Renal pelvis (tissue), 4 donors: ENCODE results near the gene PDE4DIP. TPM values are rescaled to one million over a fixed set of nuclear protein-coding genes. Genes with fewer than 3 reads are reported as not detected.
"Not testable (repeated sequence)": the region's sequence is repeated elsewhere in the genome, so short reads cannot be mapped to it uniquely, and the experiment has no call there.

Experiments
- DNase-seq: peaks from one replicate; pipeline ENCODE4 v3.0.0-alpha.2; 2013
- polyA plus RNA-seq, 3 donors: library from polyadenylated mRNA; unstranded; fragments of 120-200 nt; gene quantifications; one replicate each; pipeline ENCODE4 v1.2.1, GENCODE V29; 2013; ENCODE audit not compliant: insufficient read length in 3 of 3

Gene PDE4DIP
- polyA plus RNA-seq, 3 donors = 107 to 125 (median 122) TPM

DNA sequence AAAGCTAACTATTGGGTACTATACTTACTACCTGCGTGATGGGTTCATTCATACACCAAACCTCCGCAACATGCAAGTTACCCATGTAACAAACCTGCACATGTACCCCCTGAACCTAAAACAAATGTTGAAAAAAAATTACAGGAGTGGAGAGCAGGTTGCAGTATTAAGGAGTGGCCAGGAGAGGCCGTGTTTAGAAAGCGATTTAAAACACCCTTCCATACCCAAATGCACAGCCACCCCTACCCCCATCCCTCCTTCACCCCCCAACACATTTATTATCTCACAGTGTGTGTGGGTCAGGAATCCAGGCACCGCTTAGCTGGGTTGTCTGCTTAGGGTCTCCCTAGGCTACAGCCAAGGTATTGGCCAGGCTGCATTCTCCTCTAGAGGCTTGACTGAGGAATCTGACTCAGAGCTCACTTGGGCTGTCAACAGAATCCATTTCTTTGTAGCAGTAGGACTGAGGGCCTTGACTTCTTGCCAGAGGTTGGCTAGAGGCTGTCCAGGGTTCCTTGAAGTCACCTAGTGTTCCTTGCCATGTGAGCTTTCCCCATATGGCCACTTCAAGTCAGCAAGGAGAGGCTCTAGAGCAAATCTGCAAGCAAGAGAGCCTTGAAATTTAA is 67.2 kb downstream of the PDE4DIP start:
- DNase-seq = not testable (repeated sequence)

DNA sequence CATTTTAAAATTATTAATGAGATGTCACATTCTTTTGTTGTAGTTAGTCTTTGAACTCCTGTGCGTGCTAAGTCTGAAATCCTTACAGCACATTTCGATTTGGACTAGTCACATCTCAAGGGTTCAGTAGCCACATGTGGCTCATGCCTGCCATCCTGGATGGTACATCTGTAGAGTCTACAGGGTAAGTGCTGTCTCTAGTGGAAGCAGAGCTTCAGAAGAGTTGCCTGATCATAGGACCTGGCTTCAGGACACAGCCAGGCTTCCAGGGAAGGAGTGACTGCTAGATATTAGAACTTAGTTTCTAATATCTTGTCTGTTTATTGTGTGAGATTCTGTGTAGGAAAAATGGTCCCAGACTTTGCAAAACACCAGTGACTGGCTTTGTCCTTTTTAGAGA is 72.0 kb downstream of the PDE4DIP start:
- not testable (repeated sequence) for DNase-seq

DNA sequence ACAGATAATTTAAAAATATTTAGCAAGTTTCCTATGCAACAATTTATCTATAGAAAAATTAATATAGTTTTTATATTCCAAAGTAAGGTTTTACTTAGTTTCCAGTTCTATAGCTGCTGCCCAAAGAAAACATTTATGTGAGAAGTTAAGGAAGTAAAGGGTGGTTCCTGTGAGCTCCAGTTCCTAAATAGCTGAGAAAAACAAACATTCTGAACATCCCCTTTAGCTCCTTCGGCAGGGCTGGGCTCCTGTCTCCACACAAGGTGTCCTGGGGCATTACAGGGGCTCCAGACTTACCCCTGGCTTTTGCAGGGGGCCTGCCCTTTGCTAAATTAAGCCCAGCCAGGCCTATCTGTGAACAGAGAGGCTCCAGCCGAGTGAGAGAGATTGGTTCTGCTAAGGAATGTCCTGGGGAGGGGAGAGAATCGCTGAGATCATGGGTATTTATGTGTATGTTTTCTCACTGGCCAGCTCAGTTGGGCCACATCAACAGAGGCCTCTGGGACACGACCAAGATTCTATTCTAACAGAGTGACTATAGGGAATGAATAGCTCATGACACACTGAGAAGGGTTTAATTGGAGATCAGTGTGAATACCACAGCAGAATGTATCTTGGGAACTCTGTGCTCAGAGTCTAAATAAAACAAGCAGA is 72.6 kb downstream of the PDE4DIP start:
- not testable (repeated sequence) for DNase-seq

DNA sequence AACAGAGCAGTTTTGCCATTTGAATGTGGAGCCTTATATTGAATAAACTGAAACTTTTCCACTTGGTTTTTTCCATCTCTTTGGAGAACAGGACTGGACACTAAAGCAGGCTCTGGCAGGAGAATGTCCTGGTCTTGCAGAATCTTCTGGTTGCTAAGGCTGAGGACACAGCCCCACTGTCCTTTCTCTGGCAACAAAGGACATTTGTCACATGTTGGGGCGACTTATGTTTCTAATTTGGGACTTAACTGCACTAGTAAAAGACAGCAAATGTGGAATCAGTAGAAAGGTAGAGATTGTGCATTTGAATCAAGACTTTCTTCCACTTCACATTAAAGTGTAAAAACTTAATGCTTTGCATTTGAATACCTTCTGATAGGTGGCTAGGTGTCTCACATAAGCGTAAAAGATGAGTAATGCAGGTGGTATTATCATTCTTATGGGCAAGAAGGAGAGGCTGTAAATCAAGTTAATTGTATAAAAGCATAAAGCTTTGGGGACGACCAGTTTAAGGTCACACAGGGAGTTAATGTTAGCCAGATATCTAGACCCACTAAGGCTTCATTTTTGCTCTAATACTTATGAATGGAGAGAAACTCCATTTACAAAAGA is 74.7 kb downstream of the PDE4DIP start:
- DNase-seq = not testable (repeated sequence)

DNA sequence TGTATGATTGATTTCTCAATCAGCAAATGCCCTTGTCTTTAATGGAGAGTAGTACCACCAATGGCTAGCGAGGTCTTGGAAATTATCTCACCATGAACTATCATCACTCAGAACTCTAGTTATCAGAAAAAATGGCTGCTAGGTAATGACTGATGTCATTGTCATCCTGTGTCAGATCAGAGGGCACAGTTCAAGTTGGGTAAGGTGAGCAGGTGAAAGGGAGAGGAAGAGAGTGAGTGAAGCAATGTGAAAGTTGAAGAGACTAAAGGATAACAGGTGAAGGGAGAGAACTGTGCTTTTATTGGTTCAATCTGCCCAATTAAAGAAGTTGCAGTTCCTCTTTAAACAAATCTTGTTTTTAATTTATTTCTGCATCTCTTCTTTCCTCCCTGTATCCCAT is 76.8 kb downstream of the PDE4DIP start:
- not testable (repeated sequence) for DNase-seq

GRCh38 chr1:148923798-148924197 is 79.6 kb downstream of the PDE4DIP start:
- DNase-seq = not testable (repeated sequence)

GRCh38 chr1:148927645-148928044 is 83.4 kb downstream of the PDE4DIP start:
- not testable (repeated sequence) for DNase-seq

- DNase-seq = not testable (repeated sequence)
Observed at GRCh38 chr1:148929253-148929652, 85.0 kb downstream of the PDE4DIP start.

- DNase-seq = not testable (repeated sequence)
Observed at GRCh38 chr1:148935381-148936002, 91.3 kb downstream of the PDE4DIP start.

- not testable (repeated sequence) for DNase-seq
Observed at GRCh38 chr1:148942906-148943305, 98.7 kb downstream of the PDE4DIP start.

DNA sequence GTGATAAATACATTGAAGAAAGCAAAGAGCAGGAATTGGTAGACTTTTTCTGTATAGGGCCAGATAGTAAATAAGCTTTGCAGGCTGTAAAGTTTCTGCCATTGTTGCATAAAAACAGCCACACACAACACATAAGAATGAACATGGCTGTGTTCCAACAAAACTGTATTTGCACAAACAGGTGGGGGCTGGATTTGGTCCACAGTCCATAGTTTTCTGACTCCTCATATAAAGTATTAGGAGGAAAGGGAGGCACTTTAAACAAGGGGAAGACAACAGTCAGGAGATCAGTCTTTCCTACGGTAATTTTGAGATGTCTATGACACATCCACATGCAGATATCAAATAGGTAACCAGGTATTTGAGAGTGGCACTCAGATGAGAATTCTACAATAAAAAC is 100.9 kb downstream of the PDE4DIP start:
- not testable (repeated sequence) for DNase-seq

- not testable (repeated sequence) for DNase-seq
Observed at GRCh38 chr1:148948768-148949167, 104.5 kb downstream of the PDE4DIP start.

DNA sequence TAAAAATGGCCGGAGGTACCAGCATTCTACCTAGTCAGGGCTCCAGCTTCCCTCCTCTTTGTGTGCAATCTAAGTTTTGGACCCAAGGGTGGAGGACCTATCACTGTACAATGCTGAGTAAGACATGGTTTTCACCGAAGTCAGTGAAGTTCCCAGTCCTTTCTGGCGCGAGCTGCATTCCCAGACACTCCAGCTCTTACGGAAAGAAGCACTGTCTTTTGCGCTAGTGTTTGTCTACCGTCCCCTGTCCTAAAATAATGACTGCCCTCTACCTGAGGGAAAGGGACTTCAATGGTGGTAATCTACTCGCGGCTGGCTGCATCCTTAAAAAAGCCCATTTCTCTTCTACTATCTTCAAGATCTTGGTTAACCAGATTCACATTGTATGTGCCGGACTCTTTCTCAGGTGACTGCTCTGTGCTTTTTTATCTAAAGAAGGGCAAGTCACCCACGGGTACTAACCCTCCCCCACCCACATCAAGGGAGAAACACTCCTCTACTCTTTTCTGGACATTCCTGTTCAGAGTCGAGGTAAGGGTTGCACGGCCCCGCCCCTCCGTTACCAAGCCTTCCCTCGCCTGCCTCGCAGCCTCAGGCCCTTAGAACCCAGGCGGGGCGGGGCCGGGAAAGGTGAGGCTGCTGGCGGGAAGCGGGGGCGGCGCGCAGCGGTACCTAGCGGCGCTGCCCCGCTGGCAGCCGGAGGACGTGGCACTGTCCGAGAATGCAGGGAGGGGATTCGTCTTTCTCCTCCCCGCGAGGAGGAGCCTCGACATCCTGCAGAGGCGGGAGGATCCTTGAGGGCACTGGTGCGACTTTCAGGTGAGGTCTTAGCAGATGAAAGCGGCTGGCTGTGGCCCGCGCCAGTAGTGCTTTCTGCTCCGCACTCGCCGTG is 107.4 kb downstream of the PDE4DIP start:
- DNase-seq = peak; percentile 84

GRCh38 chr1:148952253-148952937 is 108.2 kb downstream of the PDE4DIP start:
- not testable (repeated sequence) for DNase-seq

DNA sequence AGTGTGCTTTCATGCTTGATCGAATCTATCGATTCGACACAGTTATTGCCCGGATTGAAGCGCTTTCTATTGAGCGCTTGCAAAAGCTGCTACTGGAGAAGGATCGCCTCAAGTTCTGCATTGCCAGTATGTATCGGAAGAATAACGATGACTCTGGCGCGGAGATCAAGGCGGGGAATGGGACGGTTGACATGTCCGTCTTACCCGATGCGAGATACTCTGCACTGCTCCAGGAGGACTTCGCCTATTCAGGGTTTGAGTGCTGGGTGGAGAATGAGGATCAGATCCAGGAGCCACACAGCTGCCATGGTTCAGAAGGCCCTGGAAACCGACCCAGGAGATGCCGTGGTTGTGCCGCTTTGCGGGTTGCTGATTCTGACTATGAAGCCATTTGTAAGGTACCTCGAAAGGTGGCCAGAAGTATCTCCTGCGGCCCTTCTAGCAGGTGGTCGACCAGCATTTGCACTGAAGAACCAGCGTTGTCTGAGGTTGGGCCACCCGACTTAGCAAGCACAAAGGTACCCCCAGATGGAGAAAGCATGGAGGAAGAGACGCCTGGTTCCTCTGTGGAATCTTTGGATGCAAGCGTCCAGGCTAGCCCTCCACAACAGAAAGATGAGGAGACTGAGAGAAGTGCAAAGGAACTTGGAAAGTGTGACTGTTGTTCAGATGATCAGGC is 108.8 kb downstream of the PDE4DIP start:
- DNase-seq = not testable (repeated sequence)

DNA sequence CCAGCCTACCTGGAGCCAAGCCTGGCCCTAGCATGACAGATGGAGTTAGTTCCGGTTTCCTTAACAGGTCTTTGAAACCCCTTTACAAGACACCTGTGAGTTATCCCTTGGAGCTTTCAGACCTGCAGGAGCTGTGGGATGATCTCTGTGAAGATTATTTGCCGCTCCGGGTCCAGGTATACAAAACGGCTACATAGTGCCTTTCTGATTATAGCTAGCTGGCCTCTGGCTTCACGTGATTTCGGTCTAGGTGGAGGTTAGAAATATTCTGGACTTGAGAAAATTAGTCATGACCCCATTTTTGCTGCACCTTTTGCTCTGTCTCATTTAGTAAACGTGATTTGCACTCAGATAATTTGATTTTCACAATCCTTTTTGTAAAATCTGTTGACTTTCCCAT is 109.5 kb downstream of the PDE4DIP start:
- not testable (repeated sequence) for DNase-seq

- not testable (repeated sequence) for DNase-seq
Observed at GRCh38 chr1:148958343-148958742, 114.1 kb downstream of the PDE4DIP start.

DNA sequence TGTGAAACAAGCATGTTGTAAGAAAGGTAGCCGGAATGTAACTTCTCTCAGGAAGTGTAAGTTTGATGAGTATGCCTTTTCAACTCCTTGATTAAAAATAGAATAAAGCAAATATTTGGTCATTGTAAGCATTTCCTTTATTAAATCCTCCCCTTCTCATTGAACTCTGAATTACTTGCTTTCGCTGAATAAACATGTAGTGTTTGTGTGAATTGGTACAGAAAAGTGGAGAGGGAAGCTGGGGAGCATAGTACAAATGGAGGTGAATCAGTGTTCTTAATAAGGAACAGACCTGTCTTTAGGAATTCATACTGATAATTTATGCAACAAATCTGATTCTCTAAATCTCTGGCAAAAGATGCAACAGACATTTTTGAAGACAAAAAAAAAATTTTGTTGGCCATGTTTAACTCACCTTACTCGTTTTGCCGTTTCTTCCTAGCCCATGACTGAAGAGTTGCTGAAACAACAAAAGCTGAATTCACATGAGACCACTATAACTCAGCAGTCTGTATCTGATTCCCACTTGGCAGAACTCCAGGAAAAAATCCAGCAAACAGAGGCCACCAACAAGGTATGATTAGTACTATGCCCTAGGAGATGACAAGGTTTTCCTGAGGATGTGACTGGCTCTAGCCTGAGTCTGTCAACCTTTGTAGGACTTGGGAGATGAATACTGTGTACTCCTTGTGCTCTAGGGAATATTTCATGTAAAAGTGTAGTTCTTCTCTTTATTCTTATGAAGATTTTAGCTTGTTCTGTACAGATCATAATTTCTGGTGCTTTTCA is 116.2 kb downstream of the PDE4DIP start:
- not testable (repeated sequence) for DNase-seq

DNA sequence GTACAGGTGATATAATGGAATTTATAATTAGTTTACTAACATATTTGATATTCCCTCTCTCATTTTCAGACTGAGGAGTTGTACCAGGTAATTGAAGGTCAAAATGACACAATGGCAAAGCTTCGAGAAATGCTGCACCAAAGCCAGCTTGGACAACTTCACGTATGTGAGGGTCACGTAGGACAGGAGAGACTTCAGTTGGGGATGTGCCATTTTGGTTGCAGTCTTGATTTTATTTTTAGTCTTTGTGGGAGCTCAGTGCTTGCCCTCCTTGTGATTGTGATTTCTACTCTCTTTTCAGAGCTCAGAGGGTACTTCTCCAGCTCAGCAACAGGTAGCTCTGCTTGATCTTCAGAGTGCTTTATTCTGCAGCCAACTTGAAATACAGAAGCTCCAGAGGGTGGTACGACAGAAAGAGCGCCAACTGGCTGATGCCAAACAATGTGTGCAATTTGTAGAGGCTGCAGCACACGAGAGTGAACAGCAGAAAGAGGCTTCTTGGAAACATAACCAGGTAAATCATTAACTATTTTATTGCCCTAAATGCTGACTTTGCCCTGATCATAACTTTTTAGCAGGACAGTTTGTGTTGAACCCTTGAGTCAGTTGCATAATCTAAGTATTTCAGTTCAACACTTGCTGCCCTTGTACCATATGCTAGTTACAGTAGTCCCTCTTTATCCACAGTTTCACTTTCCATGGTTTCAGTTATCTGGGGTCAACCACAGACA is 118.1 kb downstream of the PDE4DIP start:
- DNase-seq = not testable (repeated sequence)
